GM21825 (cell line): ENCODE measurements around the gene HERC5.
"Not testable (repeated sequence)": the region's sequence is repeated elsewhere in the genome, so short reads cannot be mapped to it uniquely, and the experiment has no call there.

Experiments
- ATAC-seq: cut with Tn5 transposase; IDR thresholded peaks from one replicate; pipeline ENCODE4 v1.9.1; 2021; ENCODE audit warnings: mild to moderate bottlenecking, moderate library complexity; ENCODE audit not compliant: unreplicated experiment

HERC5 gene

GRCh38 chr4:88447371-88448095, 9.4 kb upstream of the HERC5 start:
- ATAC-seq = no peak

- not testable (repeated sequence) for ATAC-seq
These were observed 8.6 kb upstream of the HERC5 start for GRCh38 chr4:88448211-88448765.

GRCh38 chr4:88448889-88449288, 8.0 kb upstream of the HERC5 start:
- ATAC-seq = no peak

- ATAC-seq = no peak
These were observed 7.6 kb upstream of the HERC5 start for GRCh38 chr4:88449290-88449689.

- ATAC-seq = no peak
These were observed 5.7 kb upstream of the HERC5 start for GRCh38 chr4:88451205-88451604.

- ATAC-seq = no peak
These were observed 4.0 kb upstream of the HERC5 start for GRCh38 chr4:88452912-88453311.

GRCh38 chr4:88457307-88458103, 586 bp downstream of the HERC5 start:
- peak; percentile 40 for ATAC-seq

GRCh38 chr4:88458104-88458740, 1.3 kb downstream of the HERC5 start:
- no peak for ATAC-seq

GRCh38 chr4:88465653-88466192, 8.8 kb downstream of the HERC5 start:
- ATAC-seq = no peak

- ATAC-seq = no peak
These were observed 10.5 kb downstream of the HERC5 start for GRCh38 chr4:88467392-88467791.

GRCh38 chr4:88477229-88477860, 20.4 kb downstream of the HERC5 start:
- no peak for ATAC-seq

- ATAC-seq = no peak
These were observed 21.3 kb downstream of the HERC5 start for GRCh38 chr4:88478247-88478646.

GRCh38 chr4:88481537-88481936, 24.6 kb downstream of the HERC5 start:
- ATAC-seq = no peak

- no peak for ATAC-seq
These were observed 32.3 kb downstream of the HERC5 start for GRCh38 chr4:88489100-88489761.

GRCh38 chr4:88497859-88498409, 41.0 kb downstream of the HERC5 start:
- no peak for ATAC-seq

GRCh38 chr4:88503344-88503743, 46.4 kb downstream of the HERC5 start:
- no peak for ATAC-seq

- no peak for ATAC-seq
These were observed 54.3 kb downstream of the HERC5 start for GRCh38 chr4:88511236-88511635.

- ATAC-seq = no peak
These were observed 57.9 kb downstream of the HERC5 start for GRCh38 chr4:88514557-88515511.

- ATAC-seq = no peak
These were observed 59.8 kb downstream of the HERC5 start for GRCh38 chr4:88516746-88517145.
